ENCODE data around the gene SEPTIN6.
A peak's percentile ranks its signal among the peaks of the same experiment; 100 is the strongest.

SEPTIN6 gene

GRCh38 chrX:119654112-119654531 lies 38.8 kb downstream of the SEPTIN6 start:
- DNase-seq: peak; percentile 35

GRCh38 chrX:119648421-119648775 lies 44.6 kb downstream of the SEPTIN6 start:
- no peak for DNase-seq

GRCh38 chrX:119647552-119648420 lies 45.2 kb downstream of the SEPTIN6 start:
- DNase-seq: no peak

- no peak for DNase-seq
These were observed 45.9 kb downstream of the SEPTIN6 start for GRCh38 chrX:119647089-119647488.

- no peak for DNase-seq
These were observed 46.5 kb downstream of the SEPTIN6 start for GRCh38 chrX:119646515-119646914.

GRCh38 chrX:119643696-119644095 lies 49.3 kb downstream of the SEPTIN6 start:
- no peak for DNase-seq

Measured in right kidney (tissue), 1 donor.